ENCODE data around the gene SHB.
"Not testable (repeated sequence)": the region's sequence is repeated elsewhere in the genome, so short reads cannot be mapped to it uniquely, and the experiment has no call there.

The SHB gene

DNA sequence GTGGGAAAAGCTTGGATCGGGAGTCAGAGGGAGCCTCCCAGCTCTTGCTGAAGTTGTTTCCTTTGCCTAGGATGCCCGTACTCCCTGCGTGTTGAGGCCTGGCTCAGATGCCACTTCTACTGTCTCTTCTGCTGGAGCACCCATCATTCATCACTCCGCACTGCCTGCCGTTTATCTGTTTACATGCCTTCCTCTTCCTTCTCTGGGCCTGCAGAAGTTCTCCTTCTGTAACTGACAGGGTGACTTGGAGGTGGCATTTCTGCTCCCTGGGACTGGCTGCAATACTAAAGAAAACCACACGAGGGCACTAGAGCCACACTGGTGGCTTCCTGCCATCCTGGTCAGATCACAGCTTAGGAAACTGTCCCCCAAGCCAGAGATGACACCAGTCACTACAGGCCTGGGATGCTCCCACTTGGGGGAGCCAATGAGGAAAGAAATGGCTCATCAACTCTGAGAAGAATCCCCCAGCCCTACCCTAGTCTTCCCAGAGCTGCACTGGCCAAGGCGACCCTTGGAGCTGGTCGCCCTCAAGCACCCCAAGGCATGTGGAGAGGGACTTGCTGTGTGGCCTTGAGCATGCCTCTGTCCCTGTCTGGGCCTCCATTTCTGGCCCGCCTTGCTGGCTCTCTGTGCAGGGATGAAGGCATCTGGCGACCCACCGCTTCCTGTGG, 155.4 kb downstream of the SHB start:
- peak; percentile 80 for DNase-seq

DNA sequence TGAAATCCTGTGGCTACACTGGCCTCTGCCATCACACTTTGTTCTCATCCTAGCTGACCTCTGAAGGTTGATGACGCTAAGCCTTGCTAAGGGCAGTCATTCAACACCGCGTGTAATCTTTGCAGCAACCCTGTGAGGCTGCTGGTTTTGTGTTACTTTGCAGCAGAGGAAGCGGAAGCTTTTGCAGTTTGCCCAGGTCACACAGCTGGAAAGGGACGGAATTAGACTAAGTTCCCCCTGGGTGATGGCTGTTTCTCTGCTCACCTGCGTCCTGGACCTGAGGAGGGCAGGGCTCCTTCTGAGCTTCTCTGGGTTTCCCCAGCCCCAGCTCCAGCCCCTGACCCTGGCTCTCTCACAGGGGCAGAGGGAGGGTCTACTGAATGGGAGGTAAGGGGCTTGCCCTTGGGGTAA, 157.8 kb downstream of the SHB start:
- DNase-seq: no peak

GRCh38 chr9:37910271-37910670, 158.8 kb downstream of the SHB start:
- no peak for DNase-seq

DNA sequence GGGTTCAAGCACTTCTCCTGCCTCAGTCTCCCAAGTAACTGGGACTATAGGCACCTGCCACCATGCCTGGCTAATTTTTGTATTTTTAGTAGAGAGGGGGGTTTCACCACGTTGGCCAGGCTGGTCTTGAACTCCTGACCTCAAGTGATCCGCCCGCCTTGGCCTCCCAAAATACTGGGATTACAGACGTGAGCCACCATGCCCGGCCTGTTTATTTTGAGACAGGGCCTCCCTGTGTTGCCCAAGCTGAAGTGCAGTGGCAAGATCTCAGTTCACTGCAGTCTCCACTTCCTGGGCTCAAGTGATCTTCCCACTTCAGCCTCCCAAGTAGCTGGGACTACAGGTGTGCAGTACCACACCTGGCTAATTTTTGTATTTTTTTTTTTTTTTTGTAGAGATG, 159.2 kb downstream of the SHB start:
- DNase-seq: not testable (repeated sequence)

DNA sequence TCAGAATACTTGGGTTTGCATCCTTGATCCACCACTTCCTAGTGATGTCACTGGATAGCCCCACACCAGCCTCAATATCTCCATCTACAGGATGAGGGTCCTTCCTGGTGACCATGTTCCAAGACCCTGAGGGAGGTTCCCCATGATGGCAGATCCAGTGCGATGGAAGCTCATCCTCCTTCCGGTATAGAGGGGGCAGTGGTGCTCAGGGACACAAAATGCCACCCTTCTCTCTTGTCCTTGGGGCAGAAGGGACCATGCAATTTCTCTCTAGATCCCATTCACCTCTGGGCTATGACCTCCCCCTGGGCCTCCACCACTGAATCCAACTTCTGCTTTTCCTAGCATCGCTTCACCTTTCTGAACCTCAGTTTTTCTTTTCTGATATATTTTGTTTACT, 159.7 kb downstream of the SHB start:
- no peak for DNase-seq

GRCh38 chr9:37908698-37909186, 160.3 kb downstream of the SHB start:
- peak; percentile 8 for DNase-seq

- DNase-seq: no peak
Measured at GRCh38 chr9:37908283-37908682, 160.7 kb downstream of the SHB start.

DNA sequence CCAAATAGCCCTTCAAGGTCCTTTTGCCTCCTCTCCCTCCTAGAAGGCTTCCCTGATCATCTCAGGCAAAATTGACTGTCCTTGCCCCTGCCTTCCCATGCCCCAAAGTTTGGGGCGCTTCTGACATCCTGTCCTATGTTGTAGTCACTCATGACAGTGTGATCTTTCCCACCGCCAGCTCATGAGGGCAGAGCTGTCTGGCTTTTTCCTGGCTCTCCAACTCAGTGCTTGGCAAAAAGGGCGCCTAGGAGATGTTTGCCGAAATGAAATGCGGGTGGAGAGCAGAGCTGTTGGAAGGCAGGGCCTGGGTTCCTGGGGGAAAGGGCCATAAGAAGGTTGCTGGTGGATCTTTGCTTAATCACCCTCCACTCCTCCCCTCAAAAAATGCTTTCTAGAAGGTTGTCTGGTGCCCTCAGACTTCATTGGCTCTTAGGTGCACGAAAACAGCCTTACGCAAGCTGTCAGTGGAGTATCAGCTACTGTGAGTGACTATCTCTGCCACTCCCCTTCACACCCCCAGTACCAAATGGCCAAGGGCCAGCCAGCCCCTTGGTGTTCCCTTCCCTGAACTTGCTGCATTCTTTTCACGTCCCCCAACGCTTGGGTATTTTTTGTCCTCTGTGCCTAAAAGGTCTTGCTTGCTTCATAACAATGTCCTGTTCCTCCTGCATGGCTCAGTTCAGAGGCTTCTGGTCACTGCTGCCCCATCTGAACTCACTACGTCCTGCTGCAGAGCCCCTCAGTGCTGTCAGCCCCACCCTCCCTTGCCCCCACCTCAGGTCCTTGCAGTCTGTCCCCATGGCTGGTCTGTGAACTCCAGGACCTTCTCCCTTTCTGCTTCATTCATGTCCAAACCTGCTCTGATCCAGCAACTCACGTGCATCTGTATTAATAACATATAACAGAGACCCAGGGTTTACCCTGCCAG, 162.5 kb downstream of the SHB start:
- DNase-seq: no peak

DNA sequence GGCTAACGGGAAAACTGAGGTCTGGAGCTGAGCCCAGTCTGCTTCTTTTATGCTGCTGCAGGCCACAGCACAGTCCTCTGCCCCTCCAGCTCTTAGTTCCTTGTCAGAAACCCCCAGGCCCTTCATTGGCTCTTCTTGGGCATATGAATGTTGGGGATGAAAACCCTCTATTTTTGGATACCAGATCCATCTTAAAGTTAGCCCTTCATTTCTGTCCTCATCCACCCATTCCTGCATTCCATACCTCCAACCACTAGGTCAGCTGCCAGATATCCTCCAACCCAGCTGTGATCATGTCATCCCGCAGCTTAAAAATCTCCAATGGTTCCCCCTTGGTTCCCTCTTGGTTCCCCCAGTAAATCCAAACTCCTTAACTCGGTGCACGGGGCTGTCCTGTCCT, 163.3 kb downstream of the SHB start:
- DNase-seq: no peak

DNA sequence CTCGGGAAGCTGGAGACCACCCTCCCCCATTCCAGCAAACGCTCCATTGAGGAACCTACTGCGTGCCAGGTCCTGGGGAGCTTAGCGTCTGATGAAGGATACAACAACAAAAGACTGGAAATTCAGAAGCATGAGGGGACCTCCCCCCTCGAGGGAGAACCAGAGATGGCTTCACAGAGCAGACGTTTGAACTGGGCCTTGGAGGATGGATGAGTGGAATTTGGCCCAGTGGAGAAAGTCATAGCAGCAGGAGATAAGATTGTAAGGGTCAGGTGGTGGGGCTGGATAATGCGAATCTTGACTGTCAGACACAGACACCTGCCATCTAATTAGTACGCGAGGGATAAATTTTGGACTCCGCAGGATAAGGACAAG, 163.9 kb downstream of the SHB start:
- DNase-seq: no peak

- DNase-seq: no peak
Measured at GRCh38 chr9:37904445-37905130, 164.4 kb downstream of the SHB start.

GRCh38 chr9:37903647-37904444, 165.2 kb downstream of the SHB start, which contains the start of gene SLC25A51:
Gene SLC25A51 (minus strand): TSS chr9:37904127. CDS start chr9:37888550, 15,577 bp downstream.
- peak; percentile 97 for DNase-seq

DNA sequence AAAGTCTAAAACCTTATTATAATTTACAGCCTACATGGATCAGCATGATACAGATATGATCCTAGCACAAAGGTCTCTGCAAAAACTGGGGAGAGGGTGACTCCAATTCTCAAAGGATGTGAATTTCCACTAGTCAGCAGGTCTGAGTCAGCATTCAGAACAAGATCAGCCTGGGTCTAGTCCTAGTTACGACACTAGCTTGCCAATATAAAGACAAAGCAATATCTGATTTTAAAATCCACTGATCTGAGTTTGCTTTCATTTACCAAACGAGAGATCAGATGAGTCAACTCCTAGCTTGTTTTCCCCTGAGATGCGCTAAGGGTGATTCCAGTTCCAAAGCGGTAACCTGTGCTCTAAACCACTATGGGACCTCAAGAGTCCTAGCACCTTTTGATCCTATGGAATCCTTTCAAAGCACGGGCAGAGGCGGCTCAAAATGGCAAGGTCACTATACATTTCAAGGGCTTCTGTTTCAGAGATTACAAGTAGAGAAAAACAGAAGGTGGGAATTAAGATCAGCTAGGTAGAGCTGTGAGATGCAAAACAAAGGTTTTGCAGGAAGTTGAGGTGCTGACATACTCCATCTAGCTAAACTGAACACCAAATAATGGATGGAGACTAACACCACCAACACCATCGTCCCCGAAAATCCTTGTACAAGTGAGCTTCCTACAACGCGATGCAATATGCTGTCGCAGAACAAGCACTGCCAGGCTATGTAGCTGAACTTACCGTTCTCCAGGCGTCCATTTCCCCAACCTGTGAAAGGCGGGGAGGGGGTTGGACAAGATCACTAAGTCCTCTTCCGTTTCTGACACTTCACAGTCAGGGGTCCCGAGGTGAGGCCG, 166.0 kb downstream of the SHB start:
- DNase-seq: no peak

GRCh38 chr9:37902131-37902530, 166.9 kb downstream of the SHB start:
- no peak for DNase-seq

DNA sequence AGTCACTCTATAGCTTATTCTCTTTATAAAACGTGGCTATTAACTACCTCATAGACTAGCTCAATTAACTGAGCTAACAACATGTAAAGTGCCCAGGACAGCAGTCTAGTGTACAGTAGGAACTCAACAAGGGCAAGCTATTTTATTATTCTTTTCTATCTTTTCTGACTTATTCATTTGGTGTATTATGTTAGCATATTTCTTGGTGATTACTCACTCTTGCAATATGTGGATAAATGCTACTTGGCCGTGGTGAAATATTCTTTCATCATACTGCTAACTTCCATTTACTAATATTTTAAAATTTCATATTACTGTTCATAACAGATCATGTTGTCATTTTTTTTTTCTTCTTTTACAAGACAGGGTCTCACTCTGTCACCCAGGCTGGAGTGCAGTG, 170.0 kb downstream of the SHB start:
- DNase-seq: no peak

- DNase-seq: no peak
Measured at GRCh38 chr9:37897665-37898064, 171.4 kb downstream of the SHB start.

- DNase-seq: no peak
Measured at GRCh38 chr9:37892063-37892462, 177.0 kb downstream of the SHB start.

DNA sequence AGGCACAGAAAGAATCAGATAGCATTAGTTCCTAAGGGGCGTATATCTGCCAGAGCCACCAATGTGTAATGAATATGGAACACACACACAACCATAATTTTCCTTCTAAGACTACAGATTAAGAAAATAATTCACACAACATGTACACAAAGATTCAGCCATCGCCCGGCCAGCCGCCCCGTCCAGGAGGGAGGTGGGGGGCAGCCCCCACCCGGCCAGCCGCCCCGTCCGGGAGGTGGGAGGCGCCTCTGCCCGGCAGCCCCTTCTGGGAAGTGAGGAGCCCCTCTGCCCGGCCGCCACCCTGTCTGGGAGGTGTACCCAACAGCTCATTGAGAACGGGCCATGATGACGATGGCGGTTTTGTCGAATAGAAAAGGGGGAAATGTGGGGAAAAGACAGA, 178.0 kb downstream of the SHB start:
- not testable (repeated sequence) for DNase-seq

DNA sequence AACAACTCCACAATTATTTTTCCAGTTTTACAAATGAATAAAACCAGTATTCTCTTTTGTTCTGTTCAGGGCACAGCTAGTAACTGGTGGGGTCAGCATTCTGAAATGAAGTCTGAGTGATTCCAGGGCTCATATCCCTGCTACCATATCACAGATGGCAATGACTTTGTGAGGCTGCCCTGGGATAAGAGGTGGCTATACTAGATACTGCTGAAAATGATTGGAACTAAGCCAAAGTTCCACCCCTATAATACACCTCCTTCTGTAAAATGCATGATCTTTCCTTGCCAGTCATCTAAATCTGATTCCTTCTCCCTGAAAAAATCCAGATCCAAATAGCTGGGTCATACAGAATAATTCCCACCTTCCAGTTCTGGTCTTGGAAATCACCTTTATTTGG, 179.5 kb downstream of the SHB start:
- DNase-seq: no peak

DNA sequence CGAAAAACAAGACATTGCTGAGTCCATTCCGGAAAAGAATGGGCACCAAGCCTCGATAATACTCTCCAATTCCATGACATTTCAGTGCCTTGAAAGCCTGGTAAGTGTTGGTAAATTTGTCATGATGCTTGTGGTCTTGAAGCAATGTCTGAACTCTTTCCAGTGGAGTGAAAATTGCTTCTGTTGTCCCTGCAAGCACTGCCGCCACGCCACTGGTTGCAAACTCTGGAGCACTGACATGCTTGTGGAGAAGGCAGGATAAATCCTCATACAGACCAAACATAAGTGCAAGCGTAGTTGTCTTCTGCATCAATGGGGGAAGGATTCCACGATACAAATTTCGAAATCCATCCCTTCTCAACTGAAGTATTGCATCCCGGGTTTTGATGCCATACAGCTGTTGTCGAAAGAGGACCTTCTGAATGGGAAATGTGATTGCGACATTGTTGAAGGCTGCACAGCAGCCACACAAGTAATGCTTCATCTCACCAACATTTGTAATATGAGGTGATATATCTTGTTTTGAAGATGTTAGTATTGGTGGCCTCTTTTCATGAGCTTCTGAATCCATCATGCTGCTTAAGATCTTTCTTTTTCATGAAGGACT, 180.9 kb downstream of the SHB start:
- DNase-seq: not testable (repeated sequence)

GRCh38 chr9:37880916-37881479, 188.0 kb downstream of the SHB start:
- DNase-seq: no peak

Data from CD4-positive, alpha-beta T cell treated with Interleukin-21 for 1 hour (primary cell).